ENCODE data around the gene VSIG10.
"Not testable (repeated sequence)": the region's sequence is repeated elsewhere in the genome, so short reads cannot be mapped to it uniquely, and the experiment has no call there.

Gene VSIG10

DNA sequence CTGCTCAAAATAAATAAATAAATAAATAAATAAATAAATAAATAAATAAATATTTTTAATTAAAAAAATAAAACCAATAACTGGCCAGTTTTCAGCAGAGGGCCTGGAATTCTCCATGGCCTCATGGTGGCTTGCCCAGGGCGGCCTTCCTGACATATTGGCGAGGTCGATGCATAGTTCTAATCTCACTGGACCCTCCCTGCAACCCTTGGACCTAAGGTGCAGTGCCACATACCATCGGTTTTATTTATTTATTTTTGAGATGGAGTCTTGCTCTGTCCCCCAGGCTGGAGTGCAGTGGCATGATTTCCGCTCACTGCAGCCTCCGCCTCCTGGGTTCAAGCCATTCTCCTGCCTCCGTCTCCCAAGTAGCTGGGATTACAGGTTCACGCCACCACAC, 3.9 kb upstream of the VSIG10 start:
- H3K4me3 ChIP-seq (ENCODE audit: low read depth, low read length): no peak overlapping the region

DNA sequence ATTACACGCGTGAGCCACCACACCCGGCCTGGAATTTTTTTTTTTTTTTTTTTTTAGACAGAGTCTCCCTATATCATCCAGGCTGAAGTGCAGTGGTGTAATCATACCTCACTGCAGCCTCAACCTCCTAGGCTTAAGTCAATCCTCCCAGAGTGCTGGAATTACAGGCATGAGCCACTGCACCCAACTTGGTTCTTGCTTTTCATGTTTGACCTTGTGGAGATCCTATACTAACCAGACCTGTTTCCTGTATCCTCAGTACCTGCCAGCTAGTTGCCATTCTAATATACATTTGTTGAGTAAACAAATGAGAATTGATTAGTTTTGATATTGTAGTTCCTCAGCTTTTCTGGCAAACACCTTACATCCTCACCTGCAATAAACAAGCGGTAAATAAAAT, 3.2 kb upstream of the VSIG10 start:
- no peak overlapping the region for H3K4me3 ChIP-seq (ENCODE audit: low read depth, low read length)

- peak overlapping the region; percentile 92 for H3K4me3 ChIP-seq (ENCODE audit: low read depth, low read length)
These were observed 610 bp downstream of the VSIG10 start for GRCh38 chr12:118103201-118103600.

GRCh38 chr12:118102609-118103008, 1.2 kb downstream of the VSIG10 start:
- H3K4me3 ChIP-seq (ENCODE audit: low read depth, low read length): peak overlapping the region; percentile 92

DNA sequence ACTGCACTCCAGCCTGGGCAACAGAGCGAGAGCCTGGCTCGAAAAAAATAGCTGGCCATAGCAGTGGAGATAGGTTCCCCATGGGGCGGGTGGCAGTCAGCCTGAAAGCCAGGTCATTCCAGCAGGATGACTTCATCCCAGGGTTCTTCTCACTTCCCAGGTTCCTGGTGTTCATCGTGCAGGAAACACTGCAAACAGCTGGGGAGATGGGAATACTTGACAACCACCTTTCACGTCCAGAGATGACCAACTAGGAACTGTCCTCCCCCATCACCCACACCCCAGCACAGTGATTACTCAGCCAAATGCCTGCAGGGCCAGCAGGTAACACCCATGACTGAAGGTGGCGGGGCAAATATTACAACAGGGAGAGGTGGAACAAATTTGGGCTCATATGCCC, 1.7 kb downstream of the VSIG10 start:
- H3K4me3 ChIP-seq (ENCODE audit: low read depth, low read length): peak overlapping the region; percentile 92

DNA sequence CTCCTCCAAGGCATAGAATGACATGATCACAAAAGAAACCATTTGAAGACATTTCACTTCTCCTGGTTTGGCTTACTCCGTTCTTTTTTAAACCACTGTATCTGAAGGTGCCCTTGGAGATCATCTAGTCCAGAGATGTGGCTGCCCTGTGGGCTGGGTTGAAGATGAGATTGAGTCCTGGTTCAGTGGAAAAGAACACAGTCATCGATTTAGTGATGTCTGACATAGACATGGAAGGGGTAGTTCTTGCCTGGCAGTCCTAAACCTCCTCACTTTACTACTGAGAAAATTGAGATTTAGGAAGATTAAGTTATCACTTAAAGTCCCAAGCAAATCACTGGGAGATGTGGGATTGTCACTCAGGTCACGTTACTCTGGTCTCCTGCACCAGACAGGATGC, 2.8 kb downstream of the VSIG10 start:
- H3K4me3 ChIP-seq (ENCODE audit: low read depth, low read length): no peak overlapping the region

GRCh38 chr12:118098911-118099671, 4.7 kb downstream of the VSIG10 start:
- no peak overlapping the region for H3K4me3 ChIP-seq (ENCODE audit: low read depth, low read length)

DNA sequence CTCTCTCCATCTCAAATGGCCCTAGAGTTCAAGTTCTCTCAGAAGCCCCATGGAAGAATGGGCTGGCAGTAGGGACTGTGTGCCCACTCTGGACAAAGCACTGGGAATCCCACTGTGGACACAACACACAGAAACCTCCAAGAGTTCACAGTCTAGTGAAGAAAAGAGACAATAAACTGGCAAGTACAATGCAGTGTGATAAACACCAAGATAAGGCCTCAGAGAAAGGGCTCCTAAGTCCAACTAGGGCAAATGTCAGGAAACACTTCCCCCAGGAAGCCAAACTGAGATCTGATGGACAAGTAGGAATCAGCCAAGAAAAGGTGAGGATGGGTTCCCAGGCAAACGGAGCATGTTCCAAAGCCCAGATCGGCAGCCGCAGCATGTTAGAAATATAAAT, 5.4 kb downstream of the VSIG10 start:
- no peak overlapping the region for H3K4me3 ChIP-seq (ENCODE audit: low read depth, low read length)

DNA sequence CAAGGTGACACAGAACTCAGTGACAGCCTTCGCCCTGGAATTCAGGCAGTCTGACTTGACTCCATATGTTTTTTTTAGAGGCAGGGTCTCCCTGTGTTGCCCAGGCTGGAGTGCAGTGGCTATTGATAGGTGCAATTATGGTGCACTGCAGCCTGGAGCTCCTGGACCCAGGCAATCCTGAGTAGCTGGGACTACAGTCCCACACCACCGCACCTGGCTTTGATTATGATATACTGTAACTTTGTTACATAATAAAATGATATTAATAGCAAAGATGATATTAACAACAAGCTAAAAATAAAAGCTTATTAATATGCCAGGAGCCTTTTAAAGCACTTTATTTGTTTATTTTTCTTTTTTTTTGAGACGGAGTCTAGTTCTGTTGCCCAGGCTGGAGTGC, 9.8 kb downstream of the VSIG10 start:
- no peak overlapping the region for H3K4me3 ChIP-seq (ENCODE audit: low read depth, low read length)

- no peak overlapping the region for H3K4me3 ChIP-seq (ENCODE audit: low read depth, low read length)
These were observed 14.0 kb downstream of the VSIG10 start for GRCh38 chr12:118089782-118090181.

DNA sequence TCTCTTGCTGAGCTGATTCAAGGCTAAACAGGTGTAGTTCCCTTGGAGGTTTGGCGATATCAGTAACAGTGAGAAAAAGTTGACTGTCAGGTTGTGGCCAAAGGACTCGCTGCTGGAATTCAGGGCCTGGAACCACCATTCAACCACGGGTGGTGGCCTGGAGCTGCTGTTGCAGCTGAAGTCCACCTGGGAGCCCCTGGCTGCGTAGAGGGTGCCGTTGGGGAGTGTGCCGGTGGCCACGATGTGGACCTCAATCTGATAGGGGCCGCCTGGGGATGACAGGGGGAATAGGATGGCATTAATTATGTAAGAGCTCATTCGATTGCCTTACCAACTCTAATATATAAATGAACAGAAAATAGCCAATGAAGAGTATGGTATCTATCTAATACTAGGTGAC, 21.6 kb downstream of the VSIG10 start:
- no peak overlapping the region for H3K4me3 ChIP-seq (ENCODE audit: low read depth, low read length)

GRCh38 chr12:118081521-118081920, 22.3 kb downstream of the VSIG10 start:
- H3K4me3 ChIP-seq (ENCODE audit: low read depth, low read length): not testable (repeated sequence)

GRCh38 chr12:118073768-118074167, 30.0 kb downstream of the VSIG10 start:
- no peak overlapping the region for H3K4me3 ChIP-seq (ENCODE audit: low read depth, low read length)

DNA sequence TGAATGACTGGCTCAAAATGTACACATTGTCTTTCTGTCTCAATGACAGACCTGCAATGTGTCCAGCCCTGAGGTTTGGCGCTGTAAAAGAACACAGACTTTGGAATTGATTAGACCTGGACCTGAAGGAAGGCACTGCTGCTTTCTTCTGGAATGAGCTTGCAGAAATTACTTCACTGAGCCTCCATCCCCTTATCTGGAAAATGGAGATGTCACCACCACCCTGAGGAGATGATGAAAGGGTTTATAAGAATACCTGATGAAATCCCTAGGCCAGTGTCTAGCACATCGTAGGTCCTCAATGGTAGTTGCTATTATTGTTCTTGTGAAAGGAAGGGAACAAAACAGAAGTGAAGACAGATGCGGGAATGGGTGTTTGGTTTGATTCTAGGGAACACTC, 33.2 kb downstream of the VSIG10 start:
- H3K4me3 ChIP-seq (ENCODE audit: low read depth, low read length): no peak overlapping the region

DNA sequence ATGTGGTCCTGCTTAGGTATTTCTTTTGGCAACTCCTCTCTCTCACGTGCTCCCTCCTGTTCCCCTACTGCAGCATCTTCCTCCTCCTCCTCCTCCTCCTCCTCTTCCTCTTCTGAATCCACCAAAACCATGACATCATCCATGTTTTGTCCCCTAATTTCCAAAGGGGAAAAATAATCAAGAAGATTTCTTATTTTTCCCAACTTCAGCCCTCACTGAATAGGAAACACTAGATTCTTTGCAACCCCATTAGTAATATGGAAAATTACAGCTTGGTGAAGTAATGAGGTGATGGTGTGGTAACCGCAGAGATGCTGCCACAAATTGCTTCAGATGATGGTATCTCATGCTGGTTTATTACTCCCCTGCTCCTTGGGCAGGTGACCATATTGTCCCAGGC, 35.4 kb downstream of the VSIG10 start:
- H3K4me3 ChIP-seq (ENCODE audit: low read depth, low read length): no peak overlapping the region

DNA sequence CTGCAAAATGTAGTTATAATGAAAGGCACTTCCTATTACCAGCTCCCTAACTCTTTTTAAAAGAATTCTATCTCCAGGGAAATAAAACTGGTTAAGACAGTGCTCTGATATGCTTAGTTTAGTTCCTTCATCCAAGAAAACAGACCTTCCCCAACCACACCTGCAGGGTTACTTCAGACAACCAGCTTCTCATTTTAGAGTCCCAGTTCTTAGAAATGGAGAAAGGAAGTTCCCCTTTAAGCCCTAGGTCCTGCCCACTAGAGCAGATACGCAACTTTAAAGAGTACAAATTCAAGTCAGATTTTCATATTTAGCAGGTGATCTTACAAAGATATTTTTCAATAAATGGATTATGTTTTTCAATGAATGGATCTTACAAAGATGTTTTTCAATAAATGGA, 38.4 kb downstream of the VSIG10 start:
- H3K4me3 ChIP-seq (ENCODE audit: low read depth, low read length): no peak overlapping the region

GRCh38 chr12:118064608-118065007, 39.2 kb downstream of the VSIG10 start:
- no peak overlapping the region for H3K4me3 ChIP-seq (ENCODE audit: low read depth, low read length)

DNA sequence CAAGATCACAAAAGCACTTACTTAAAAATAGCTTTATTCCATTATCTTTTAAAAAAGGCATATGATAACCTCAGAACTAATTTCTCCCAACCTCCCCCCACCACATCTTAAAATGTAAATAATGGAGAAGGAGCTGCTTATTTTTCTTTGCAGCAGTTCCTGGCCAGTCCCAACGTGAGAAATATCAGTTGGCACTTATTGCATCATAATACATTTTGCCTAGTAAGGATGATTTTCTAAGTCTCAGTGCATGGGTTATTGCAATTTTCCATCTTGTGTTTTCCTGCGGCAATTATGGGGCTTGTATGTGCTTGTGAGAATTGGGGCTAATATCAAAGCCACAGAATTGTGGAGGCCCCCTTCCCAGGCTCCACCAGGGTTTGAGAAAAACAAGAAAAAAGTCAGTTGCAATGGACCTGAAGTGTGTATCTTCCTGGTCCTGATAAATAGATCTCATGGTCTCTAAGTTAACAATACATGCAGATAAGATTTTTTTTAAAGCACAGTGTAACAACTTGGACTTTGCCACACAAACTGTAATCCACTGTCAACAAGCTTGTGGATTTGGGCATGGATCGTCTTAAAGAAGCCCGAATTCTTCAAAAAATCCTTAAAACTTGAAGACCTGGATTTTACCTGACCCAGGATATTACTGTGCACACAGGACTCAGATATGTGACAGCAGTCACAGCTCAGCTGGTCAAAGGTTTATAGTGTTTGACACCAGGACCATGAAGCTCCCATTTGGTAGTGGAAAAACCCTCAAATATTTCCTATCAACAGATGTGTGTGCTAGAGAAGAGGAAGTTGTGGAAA, 40.0 kb downstream of the VSIG10 start:
- H3K4me3 ChIP-seq (ENCODE audit: low read depth, low read length): no peak overlapping the region

DNA sequence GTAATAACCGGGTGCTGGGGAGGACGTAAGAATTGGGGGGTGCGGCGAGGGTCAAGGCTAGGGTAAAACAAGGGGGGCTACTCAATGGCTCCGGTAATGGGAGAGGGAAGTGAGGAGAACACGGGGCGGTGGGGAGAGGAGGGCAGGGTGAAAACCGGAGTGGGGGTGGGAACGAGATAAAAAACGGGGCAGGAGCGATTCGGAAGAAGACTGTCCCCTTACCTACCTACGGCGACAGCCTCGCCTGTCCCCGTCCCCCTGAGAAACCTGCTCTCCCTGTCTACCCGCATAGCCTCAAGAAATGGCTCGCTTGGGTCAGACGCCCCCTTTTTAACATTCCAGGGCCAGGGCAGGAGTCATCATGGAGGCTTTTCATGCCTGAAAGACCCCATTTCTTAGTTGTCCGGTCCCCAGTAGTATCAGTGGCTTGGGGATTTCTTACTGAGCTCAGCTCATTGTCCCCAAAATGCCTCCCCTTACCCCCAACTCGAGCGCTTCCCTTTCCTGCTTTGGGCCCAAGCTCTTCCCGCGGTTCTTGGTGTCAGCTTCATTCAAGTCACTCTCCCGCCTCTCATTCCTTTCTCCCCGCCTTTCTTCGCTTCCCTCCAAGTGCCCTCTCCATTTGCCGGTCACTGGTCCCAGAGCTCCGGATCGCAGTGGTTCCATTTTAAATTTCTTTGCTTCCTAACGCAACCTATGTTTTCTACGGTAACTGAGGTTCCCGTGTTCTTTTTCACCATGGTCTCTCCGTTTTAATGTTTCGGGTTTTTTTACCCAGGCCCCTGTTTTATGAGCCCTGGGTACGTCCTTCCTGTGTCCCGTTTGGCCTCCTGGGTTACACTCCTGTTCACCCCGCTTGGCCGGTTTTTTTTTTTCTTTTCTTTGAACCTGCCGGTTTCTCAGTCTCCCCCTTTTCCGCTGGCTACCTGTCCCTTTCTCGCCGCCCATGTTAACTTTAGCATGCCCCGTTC, 41.7 kb downstream of the VSIG10 start:
- H3K4me3 ChIP-seq (ENCODE audit: low read depth, low read length): peak overlapping the region; percentile 80

GRCh38 chr12:118061011-118061872, 42.6 kb downstream of the VSIG10 start, which contains the start of gene WSB2:
TSS of gene WSB2 (minus strand) at chr12:118061179. CDS start at chr12:118061048, 131 bp downstream.
- H3K4me3 ChIP-seq (ENCODE audit: low read depth, low read length): peak within 1 kb of the TSS; percentile 80
